K562 (cell line): ENCODE measurements around the gene HLCS. TPM values are rescaled to one million over a fixed set of nuclear protein-coding genes. Genes with fewer than 3 reads are reported as not detected.

Experiments
- ATAC-seq: fragments of 200-7000 bp; cut with Tn5 transposase; 3 replicates; pipeline ENCODE4 v1.9.1; 2020; ENCODE audit warnings: moderate library complexity
- BruUV-seq: library from RNA; stranded (reverse); fragments of 400-500 nt; replicated peaks from 2 replicates; lab custom pipeline; 2021; lab: Mats Ljungman, UMichigan
- CTCF ChIA-PET: fragments of 300-600 bp; formaldehyde crosslinking; extraction: SDS; loops from one replicate; lab custom pipeline; 2021; ENCODE audit warnings: low intra/inter-chr PET ratio; lab: Yijun Ruan, JAX
- POLR2A ChIA-PET: fragments of 300-600, 350-650 bp; sonication (Branson Sonifier 250); formaldehyde crosslinking; extraction: SDS; loops from one replicate; lab custom pipeline; 2021; ENCODE audit warnings: antibody characterized with exemption, inconsistent platforms; lab: Yijun Ruan, JAX
- DNase-seq, 4 experiments: peaks; one replicate each; pipeline versions ENCODE4 v3.0.0 to v3.0.0-alpha.2; 2011 to 2018; ENCODE audit warnings: low spot score in 3 of 4, mixed read lengths in 3 of 4; ENCODE audit errors: extremely low read depth in 1 of 4
- FAIRE-seq: peaks from 2 replicates; lab custom pipeline; 2011; peaks lifted over from hg19 to GRCh38; lab: Jason Lieb, UNC
- H2AFZ ChIP-seq: 2 replicates; pipeline ENCODE4 v1.6.0; 2011; ENCODE audit warnings: low read depth, low read length, control low read depth, inconsistent platforms
- H3K27ac ChIP-seq: fragments of 200-600 bp; 3 replicates; pipeline ENCODE4 v1.8.0; 2011; ENCODE audit warnings: low read depth, mild to moderate bottlenecking, control low read depth, inconsistent platforms, low read length, moderate library complexity, mixed read lengths; ENCODE audit errors: extremely low read depth
- H3K27me3 ChIP-seq, 2 experiments: fragments of 300-600 bp in 1 of 2; 2 replicates in 1 of 2; 3 replicates in 1 of 2; pipeline versions ENCODE4 v1.6.0 to v1.8.0; 2011; ENCODE audit warnings: inconsistent platforms in 2 of 2, low read length in 2 of 2, mild to moderate bottlenecking in 1 of 2, mixed read lengths in 1 of 2, moderate library complexity in 1 of 2; ENCODE audit not compliant: control insufficient read depth in 2 of 2, insufficient read depth in 2 of 2
- H3K36me3 ChIP-seq: fragments of 300-600 bp; 3 replicates; pipeline ENCODE4 v1.8.0; 2011; ENCODE audit warnings: mild to moderate bottlenecking, low read length, inconsistent platforms; ENCODE audit not compliant: control insufficient read depth, insufficient read depth
- H3K4me1 ChIP-seq, 2 experiments: fragments of 200-600 bp in 1 of 2; replicated peaks in 1 of 2; 2 replicates in 1 of 2; 3 replicates in 1 of 2; pipeline versions ENCODE4 v1.5.1 to v1.8.0; 2011; ENCODE audit warnings: inconsistent platforms in 2 of 2, low read length in 2 of 2, mild to moderate bottlenecking in 1 of 2, mixed read lengths in 1 of 2, moderate library complexity in 1 of 2; ENCODE audit not compliant: control insufficient read depth in 2 of 2, insufficient read depth in 2 of 2
- H3K4me2 ChIP-seq: 2 replicates; pipeline ENCODE4 v1.6.1; 2011; ENCODE audit warnings: low read length, control low read depth, inconsistent platforms, mixed read lengths; ENCODE audit not compliant: insufficient read depth
- H3K4me3 ChIP-seq: fragments of 200-600 bp; sonication (generic), shearing (Covaris generic); 2 replicates; pipeline ENCODE4 v1.5.1; 2016; ENCODE audit warnings: control low read depth, inconsistent platforms
- H3K79me2 ChIP-seq: fragments of 200-600 bp; 3 replicates; pipeline ENCODE4 v1.8.0; 2011; ENCODE audit warnings: low read length, inconsistent platforms; ENCODE audit not compliant: control insufficient read depth, insufficient read depth
- H3K9ac ChIP-seq, 2 experiments: 2 replicates each; pipeline versions ENCODE4 v1.6.0 to v1.6.1; 2011; ENCODE audit warnings: low read depth in 2 of 2, low read length in 2 of 2, control low read depth in 1 of 2, inconsistent platforms in 1 of 2, mild to moderate bottlenecking in 1 of 2, mixed read lengths in 1 of 2; ENCODE audit not compliant: insufficient read depth in 1 of 2
- H3K9me1 ChIP-seq: one replicate; pipeline ENCODE4 v1.6.0; 2011; ENCODE audit warnings: inconsistent platforms, mild to moderate bottlenecking, low read length, moderate library complexity; ENCODE audit not compliant: control insufficient read depth, insufficient read depth
- H3K9me3 ChIP-seq: replicated peaks from 2 replicates; pipeline ENCODE4 v1.5.1; 2011; ENCODE audit warnings: low read depth, low read length, inconsistent platforms; ENCODE audit not compliant: control insufficient read depth, insufficient read depth
- H4K20me1 ChIP-seq: replicated peaks from 2 replicates; pipeline ENCODE4 v1.6.1; 2011; ENCODE audit warnings: low read length, inconsistent platforms, mixed read lengths; ENCODE audit not compliant: control insufficient read depth, insufficient read depth
- EP300 ChIP-seq: IDR thresholded peaks from 2 replicates; pipeline ENCODE4 v1.6.1; 2012; ENCODE audit warnings: low read length, improper control_type of control experiment
- MCM2 ChIP-seq: fragments of 450-650 bp; IDR thresholded peaks from 2 replicates; pipeline ENCODE4 v1.6.1; 2017; ENCODE audit warnings: low read depth, mild to moderate bottlenecking
- U2AF2 ChIP-seq: fragments of 200-400 bp; formaldehyde crosslinking; optimal IDR thresholded peaks from 2 replicates; pipeline ENCODE3; 2017; ENCODE audit warnings: low read depth, mild to moderate bottlenecking, low read length
- ZFPM2 ChIP-seq: fragments of 250-450 bp; sonication (Bioruptor Pico); IDR thresholded peaks from 2 replicates; pipeline ENCODE4 v1.5.1; 2022; ENCODE audit warnings: mild to moderate bottlenecking
- ZNF133 ChIP-seq: fragments of 250-450 bp; sonication (Bioruptor Pico); IDR thresholded peaks from 2 replicates; pipeline ENCODE4 v1.4.0; 2020; ENCODE audit warnings: mild to moderate bottlenecking
- ZNF707 ChIP-seq: fragments of 250-450 bp; sonication (Bioruptor Pico); conservative IDR thresholded peaks from 2 replicates; pipeline ENCODE4 v1.8.0; 2022; ENCODE audit warnings: inconsistent platforms, mild to moderate bottlenecking, moderate library complexity
- ZNF780A ChIP-seq: fragments of 250-450 bp; sonication (Bioruptor Pico); IDR thresholded peaks from 2 replicates; pipeline ENCODE4 v1.5.0; 2021; ENCODE audit warnings: mild to moderate bottlenecking
- WGBS: fragments of 100-300 bp; shearing (Covaris generic); methylation state at CpG from one replicate; pipeline ENCODE4 v1.1.6; 2016; ENCODE audit warnings: low coverage, mixed read lengths; ENCODE audit not compliant: insufficient coverage; ENCODE audit errors: missing lambda C conversion rate; 5-methylcytosine and 5-hydroxymethylcytosine counted together
- in situ Hi-C: fragments of 300-500 bp; cut with MboI; formaldehyde crosslinking; loops from 4 replicates; pipeline ENCODE4 v1.15.0; 2018; ENCODE audit warnings: inconsistent platforms, mixed read lengths
- intact Hi-C: fragments of 100-400 bp; cut with micrococcal nuclease; formaldehyde crosslinking; loops from 2 replicates; pipeline ENCODE4 v1.14.2; 2022
- polyA plus RNA-seq, 8 experiments: library from polyadenylated mRNA; depleted of rRNA in 4 of 8; stranded (reverse) in 5 of 8; unstranded in 3 of 8; fragments of >200 nt; fragmentation: Nextera tagmentation in 2 of 8; fragmentation: Illumina TruSeq in 1 of 8; extraction: Ambion mirVana in 2 of 8; extraction: Trizol in 1 of 8; gene quantifications; 2 replicates each; pipeline versions ENCODE4 v1.2.1 to v1.2.3, GENCODE V29; 2011 to 2014; ENCODE audit warnings: inconsistent platforms in 1 of 8, missing spikeins in 1 of 8
- total RNA-seq, 7 experiments: library from RNA; depleted of rRNA in 6 of 7; stranded (reverse); fragments of >200 nt in 6 of 7; fragmentation: Illumina TruSeq in 2 of 7; extraction: Trizol in 2 of 7; gene quantifications; 2 replicates each; pipeline versions ENCODE4 v1.2.1 to v1.2.3, GENCODE V29; 2011 to 2021; ENCODE audit warnings: low replicate concordance in 1 of 7
- TF ChIP-seq, protein P1 (sequence below): fragments of 450-650 bp; IDR thresholded peaks from one replicate; pipeline ENCODE4 v1.6.1; 2018; ENCODE audit warnings: mild to moderate bottlenecking, moderate library complexity; ENCODE audit not compliant: partially characterized antibody
- TF ChIP-seq, protein P2 (sequence below): fragments of 250-450 bp; sonication (Bioruptor Pico); IDR thresholded peaks from 2 replicates; pipeline ENCODE4 v1.8.0; 2021; ENCODE audit warnings: moderate library complexity, mild to moderate bottlenecking, inconsistent platforms
- TF ChIP-seq, protein P3 (sequence below): fragments of 250-450 bp; sonication (Bioruptor Pico); IDR thresholded peaks from 2 replicates; pipeline ENCODE4 v1.4.0; 2020; ENCODE audit warnings: mild to moderate bottlenecking, moderate library complexity

The HLCS gene
- total and polyA plus RNA-seq, 9 of the 15 experiments (the other 6 are each of a cell fraction or from before 2014, with no cell fraction given): 3.0 to 21.5 (median 17.1) TPM

DNA sequence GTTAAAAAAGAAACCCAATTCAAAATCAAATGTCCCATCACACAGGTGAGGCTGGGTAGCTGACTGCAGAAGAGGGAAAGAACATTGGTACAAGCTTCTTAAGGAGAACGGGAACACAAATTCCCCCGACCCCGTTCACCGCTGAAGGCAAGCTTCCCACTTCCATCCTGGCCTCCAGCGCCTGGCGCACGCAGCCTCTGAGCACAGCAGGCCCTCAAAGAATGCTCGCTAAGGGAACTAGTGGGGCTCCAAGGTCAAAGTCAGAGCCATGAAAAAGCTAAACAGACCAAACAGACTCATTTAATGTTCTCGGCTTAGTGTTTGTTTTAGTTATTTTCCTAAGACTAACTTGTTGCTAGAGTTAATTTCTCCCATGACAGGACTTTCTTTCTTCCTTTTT lies 203.8 kb downstream of the HLCS start (continued):
- TF ChIP-seq ZFPM2 (no peak), ZNF707 (no peak), U2AF2 (no peak)
- TF ChIP-seq, protein P1, sequence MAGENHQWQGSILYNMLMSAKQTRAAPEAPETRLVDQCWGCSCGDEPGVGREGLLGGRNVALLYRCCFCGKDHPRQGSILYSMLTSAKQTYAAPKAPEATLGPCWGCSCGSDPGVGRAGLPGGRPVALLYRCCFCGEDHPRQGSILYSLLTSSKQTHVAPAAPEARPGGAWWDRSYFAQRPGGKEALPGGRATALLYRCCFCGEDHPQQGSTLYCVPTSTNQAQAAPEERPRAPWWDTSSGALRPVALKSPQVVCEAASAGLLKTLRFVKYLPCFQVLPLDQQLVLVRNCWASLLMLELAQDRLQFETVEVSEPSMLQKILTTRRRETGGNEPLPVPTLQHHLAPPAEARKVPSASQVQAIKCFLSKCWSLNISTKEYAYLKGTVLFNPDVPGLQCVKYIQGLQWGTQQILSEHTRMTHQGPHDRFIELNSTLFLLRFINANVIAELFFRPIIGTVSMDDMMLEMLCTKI: no peak
- TF ChIP-seq, all 486 proteins: peak for 0

DNA sequence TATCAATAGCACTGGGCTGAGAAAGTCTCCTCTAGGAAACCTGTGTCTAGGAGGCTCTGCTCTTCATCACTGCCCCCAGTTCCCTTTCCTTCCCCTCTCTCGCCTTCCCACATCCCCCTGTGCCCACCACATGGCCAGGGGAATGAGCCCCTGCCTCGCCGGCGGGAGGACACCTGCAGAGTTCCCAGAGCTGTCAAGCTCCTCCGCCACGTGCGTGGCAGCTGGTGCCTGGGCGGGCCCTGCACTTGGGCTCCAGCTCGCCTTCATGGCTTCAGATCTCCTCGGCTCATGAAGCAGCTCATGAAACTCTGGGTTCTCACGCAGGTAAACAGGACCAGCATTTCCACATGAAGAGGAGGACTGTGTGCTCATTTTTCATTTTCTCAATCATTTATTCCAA lies 204.8 kb downstream of the HLCS start:
- no peak overlapping the region for H2AFZ ChIP-seq
- no peaks in the 10 kb centered on the region for H3K27me3 ChIP-seq
- no peak overlapping the region for H3K4me3 ChIP-seq
- H3K9me1 ChIP-seq: no peaks in the 10 kb centered on the region
- 57% methylated on average over 11 of the region's 11 CpGs for WGBS
- DNase-seq: no peak
- no peaks in the 10 kb centered on the region for H3K9me3 ChIP-seq
- intact Hi-C loops (no loop called here), in situ Hi-C loops (no loop called here)
- no peaks in the 10 kb centered on the region for H3K36me3 ChIP-seq
- H3K27ac ChIP-seq: no peak overlapping the region
- CTCF ChIA-PET: no interaction called here
- no peaks in the 10 kb centered on the region for H3K4me1 ChIP-seq
- no peak for ATAC-seq
- no peak for TF ChIP-seq ZNF780A (CRISPR knock-in tag)
- no peak for TF ChIP-seq MCM2
- no peak for TF ChIP-seq ZNF133 (CRISPR knock-in tag)
- TF ChIP-seq, protein P2, sequence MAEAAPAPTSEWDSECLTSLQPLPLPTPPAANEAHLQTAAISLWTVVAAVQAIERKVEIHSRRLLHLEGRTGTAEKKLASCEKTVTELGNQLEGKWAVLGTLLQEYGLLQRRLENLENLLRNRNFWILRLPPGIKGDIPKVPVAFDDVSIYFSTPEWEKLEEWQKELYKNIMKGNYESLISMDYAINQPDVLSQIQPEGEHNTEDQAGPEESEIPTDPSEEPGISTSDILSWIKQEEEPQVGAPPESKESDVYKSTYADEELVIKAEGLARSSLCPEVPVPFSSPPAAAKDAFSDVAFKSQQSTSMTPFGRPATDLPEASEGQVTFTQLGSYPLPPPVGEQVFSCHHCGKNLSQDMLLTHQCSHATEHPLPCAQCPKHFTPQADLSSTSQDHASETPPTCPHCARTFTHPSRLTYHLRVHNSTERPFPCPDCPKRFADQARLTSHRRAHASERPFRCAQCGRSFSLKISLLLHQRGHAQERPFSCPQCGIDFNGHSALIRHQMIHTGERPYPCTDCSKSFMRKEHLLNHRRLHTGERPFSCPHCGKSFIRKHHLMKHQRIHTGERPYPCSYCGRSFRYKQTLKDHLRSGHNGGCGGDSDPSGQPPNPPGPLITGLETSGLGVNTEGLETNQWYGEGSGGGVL (CRISPR knock-in tag): no peak
- no peak for TF ChIP-seq EP300
- TF ChIP-seq, protein P3, sequence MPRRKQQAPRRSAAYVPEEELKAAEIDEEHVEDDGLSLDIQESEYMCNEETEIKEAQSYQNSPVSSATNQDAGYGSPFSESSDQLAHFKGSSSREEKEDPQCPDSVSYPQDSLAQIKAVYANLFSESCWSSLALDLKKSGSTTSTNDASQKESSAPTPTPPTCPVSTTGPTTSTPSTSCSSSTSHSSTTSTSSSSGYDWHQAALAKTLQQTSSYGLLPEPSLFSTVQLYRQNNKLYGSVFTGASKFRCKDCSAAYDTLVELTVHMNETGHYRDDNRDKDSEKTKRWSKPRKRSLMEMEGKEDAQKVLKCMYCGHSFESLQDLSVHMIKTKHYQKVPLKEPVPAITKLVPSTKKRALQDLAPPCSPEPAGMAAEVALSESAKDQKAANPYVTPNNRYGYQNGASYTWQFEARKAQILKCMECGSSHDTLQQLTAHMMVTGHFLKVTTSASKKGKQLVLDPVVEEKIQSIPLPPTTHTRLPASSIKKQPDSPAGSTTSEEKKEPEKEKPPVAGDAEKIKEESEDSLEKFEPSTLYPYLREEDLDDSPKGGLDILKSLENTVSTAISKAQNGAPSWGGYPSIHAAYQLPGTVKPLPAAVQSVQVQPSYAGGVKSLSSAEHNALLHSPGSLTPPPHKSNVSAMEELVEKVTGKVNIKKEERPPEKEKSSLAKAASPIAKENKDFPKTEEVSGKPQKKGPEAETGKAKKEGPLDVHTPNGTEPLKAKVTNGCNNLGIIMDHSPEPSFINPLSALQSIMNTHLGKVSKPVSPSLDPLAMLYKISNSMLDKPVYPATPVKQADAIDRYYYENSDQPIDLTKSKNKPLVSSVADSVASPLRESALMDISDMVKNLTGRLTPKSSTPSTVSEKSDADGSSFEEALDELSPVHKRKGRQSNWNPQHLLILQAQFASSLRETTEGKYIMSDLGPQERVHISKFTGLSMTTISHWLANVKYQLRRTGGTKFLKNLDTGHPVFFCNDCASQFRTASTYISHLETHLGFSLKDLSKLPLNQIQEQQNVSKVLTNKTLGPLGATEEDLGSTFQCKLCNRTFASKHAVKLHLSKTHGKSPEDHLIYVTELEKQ (CRISPR knock-in tag): no peak
- no peaks in the 10 kb centered on the region for H3K79me2 ChIP-seq
- no peaks in the 10 kb centered on the region for H4K20me1 ChIP-seq
- no peak for FAIRE-seq
- no peak overlapping the region for H3K9ac ChIP-seq
- no TSS peak for BruUV-seq
- no peak overlapping the region for H3K4me2 ChIP-seq
- POLR2A ChIA-PET: interaction anchor here (0.7 kb wide), 1 partner anchor 8 kb away, joined by 4 read pairs; no protein-coding TSS in a partner anchor
